GM10266 (cell line): ENCODE data around the gene MS4A18.

Experiments used
- DNase-seq: peaks from one replicate; pipeline ENCODE4 v3.0.0; 2012; ENCODE audit errors: extremely low spot score
- CTCF ChIP-seq: IDR thresholded peaks from 2 replicates; pipeline ENCODE4 v1.5.1; 2012; ENCODE audit warnings: mild to moderate bottlenecking, low read depth; ENCODE audit not compliant: control insufficient read depth, insufficient read depth; ENCODE audit errors: missing control alignments

MS4A18 gene

GRCh38 chr11:60739114-60739513, 14.6 kb downstream of the MS4A18 start:
- no peak for DNase-seq
- TF ChIP-seq CTCF: no peak

DNA sequence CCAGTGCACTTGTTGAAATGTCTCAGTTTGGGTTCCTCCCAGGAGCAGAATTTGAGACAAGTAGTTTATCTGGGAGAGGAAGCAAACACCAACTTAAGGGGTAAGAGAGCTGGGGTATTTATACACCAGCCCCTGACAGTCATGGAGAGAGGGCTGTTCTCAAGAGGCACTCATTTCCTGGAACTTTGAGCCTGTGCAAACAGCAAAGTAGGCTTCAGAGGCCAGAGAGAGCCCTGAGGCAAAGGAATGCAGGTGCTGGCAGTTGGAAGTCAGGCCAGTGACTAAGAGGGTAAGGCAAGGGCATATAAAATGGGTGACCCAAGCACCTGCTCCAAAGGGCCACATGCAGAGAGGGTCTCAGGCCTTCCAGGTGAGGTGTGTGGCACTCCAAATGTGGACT, 16.1 kb downstream of the MS4A18 start:
- DNase-seq: no peak
- TF ChIP-seq CTCF: no peak

GRCh38 chr11:60741421-60741820, 16.9 kb downstream of the MS4A18 start:
- TF ChIP-seq CTCF: no peak
- no peak for DNase-seq

DNA sequence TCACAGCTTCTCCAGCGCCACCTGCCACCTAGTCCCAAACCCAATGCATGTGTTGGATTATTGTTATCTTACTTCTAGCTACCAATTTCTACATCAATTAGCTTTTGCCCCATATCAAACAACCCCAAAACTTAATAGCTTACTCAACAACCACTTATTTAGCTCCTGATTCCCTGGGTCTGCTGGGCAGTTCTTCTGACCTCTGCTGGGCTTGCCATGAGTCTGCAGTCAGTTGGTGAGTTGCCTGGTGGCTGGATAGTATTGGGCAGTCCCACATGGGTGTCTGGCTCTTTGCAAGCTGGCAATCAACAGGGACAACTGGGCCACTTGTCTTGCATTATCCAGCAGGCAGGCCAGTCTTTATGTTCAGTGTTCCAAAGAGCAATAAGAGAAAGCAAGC, 18.5 kb downstream of the MS4A18 start:
- TF ChIP-seq CTCF: no peak
- DNase-seq: no peak

DNA sequence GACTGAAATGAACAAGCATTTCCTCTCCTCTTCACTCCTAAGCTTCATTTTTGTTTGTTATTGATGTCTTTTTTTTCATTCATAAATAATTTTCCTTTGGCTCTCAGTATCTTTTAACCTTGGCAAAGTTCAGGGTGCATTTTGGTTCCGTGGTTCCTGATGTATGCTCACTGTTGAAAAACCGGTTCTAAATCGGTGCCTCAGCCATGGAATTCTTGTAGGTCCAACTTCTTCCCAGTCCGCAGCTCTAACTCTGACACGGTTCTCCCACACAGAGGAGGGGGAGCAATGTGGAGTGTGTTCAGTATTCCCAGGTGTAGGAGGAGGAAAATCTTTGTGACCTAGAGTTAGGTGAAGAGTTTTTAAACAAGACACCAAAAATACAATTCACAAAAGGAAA, 19.6 kb downstream of the MS4A18 start:
- TF ChIP-seq CTCF: no peak
- DNase-seq: no peak

GRCh38 chr11:60747359-60747873, 22.9 kb downstream of the MS4A18 start:
- DNase-seq: no peak
- TF ChIP-seq CTCF: no peak

DNA sequence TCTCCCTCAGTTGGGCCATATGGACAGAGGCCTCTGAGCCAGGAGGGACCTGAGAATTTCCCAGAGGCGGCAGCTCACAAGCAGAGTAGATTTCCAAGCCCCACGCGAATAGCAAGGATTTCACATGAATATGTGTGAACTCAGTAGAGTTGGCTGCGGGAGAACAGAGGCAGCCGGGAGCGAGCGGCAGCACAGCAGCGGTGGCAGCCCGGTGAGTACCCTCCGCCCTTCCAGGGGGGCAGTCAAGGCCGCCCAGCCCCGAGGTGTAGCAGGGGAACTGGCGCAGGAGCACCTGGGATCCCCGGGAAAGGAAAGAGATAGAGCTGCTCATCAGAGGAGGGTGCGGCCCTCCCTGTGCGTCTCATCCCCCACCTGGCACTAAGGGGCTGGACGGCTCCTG, 23.7 kb downstream of the MS4A18 start:
- no peak for DNase-seq
- TF ChIP-seq CTCF: no peak
